ENCODE measurements around the gene ATP9B. TPM values are rescaled to one million over a fixed set of nuclear protein-coding genes. Genes with fewer than 3 reads are reported as not detected.
"Not testable (repeated sequence)": the region's sequence is repeated elsewhere in the genome, so short reads cannot be mapped to it uniquely, and the experiment has no call there.

ATP9B gene
- polyA plus RNA-seq, 3 donors = 7.2 to 20.3 (median 14.0) TPM

- H3K27me3 ChIP-seq (ENCODE audit: control insufficient read depth in 2 of 2, insufficient read depth in 2 of 2, low read length in 2 of 2) = no peaks in the 10 kb centered on the region
- intact Hi-C loops (cut with micrococcal nuclease) = no loop called here
- H3K9me3 ChIP-seq (replicated peaks in 1 of 2; ENCODE audit: control insufficient read depth in 1 of 2, insufficient read depth in 1 of 2, low read length in 2 of 2) = no peaks in the 10 kb centered on the region
- H3K36me3 Mint-ChIP-seq = peaks cover 27 to 52% of the 10 kb centered on the region in 2 donors
- H3K27ac ChIP-seq (ENCODE audit: low read depth in 1 of 2, low read length in 2 of 2) = no peak overlapping the region
- TF ChIP-seq, protein P1, sequence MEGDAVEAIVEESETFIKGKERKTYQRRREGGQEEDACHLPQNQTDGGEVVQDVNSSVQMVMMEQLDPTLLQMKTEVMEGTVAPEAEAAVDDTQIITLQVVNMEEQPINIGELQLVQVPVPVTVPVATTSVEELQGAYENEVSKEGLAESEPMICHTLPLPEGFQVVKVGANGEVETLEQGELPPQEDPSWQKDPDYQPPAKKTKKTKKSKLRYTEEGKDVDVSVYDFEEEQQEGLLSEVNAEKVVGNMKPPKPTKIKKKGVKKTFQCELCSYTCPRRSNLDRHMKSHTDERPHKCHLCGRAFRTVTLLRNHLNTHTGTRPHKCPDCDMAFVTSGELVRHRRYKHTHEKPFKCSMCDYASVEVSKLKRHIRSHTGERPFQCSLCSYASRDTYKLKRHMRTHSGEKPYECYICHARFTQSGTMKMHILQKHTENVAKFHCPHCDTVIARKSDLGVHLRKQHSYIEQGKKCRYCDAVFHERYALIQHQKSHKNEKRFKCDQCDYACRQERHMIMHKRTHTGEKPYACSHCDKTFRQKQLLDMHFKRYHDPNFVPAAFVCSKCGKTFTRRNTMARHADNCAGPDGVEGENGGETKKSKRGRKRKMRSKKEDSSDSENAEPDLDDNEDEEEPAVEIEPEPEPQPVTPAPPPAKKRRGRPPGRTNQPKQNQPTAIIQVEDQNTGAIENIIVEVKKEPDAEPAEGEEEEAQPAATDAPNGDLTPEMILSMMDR (IDR thresholded peaks at IDR 0.05) = no peak
- no peaks in the 10 kb centered on the region for H3K4me1 ChIP-seq (ENCODE audit: control insufficient read depth in 1 of 2, insufficient read depth in 2 of 2, low read length in 2 of 2)
- no peaks in the 10 kb centered on the region for H4K20me1 ChIP-seq (ENCODE audit: insufficient read depth, low read length)
- no peak overlapping the region for H3K4me2 ChIP-seq (replicated peaks; ENCODE audit: extremely low read depth, low read length, poor library complexity, severe bottlenecking)
- no peaks in the 10 kb centered on the region for H3K4me1 Mint-ChIP-seq
- DNase-seq = no peak
- no peak overlapping the region for H3K4me3 ChIP-seq (replicated peaks in 1 of 3; ENCODE audit: low read depth in 2 of 3, low read length in 3 of 3)
- H3K9me3 Mint-ChIP-seq = peaks cover 0 to 11% (median 7%) of the 10 kb centered on the region in 7 donors
- WGBS (ENCODE audit: insufficient coverage) = 96% methylated on average over 10 of the region's 11 CpGs
- H2AFZ ChIP-seq (ENCODE audit: insufficient read depth, low read depth, low read length, poor library complexity, severe bottlenecking) = no peak overlapping the region
- H3K79me2 ChIP-seq (ENCODE audit: insufficient read depth, low read length) = no peaks in the 10 kb centered on the region
- H3K36me3 ChIP-seq (replicated peaks in 1 of 2; ENCODE audit: control insufficient read depth in 1 of 2, insufficient read depth in 2 of 2, low read length in 2 of 2) = peaks cover 2 to 35% of the 10 kb centered on the region in 2 donors
- H3K27me3 Mint-ChIP-seq (ENCODE audit: low read depth in 3 of 3) = no peaks in the 10 kb centered on the region
- H3K4me3 Mint-ChIP-seq = no peak overlapping the region
- no peak overlapping the region for H3K9ac ChIP-seq (ENCODE audit: insufficient read depth, low read length, poor library complexity, severe bottlenecking)
- H3K27ac Mint-ChIP-seq = no peak overlapping the region
These were observed 214.1 kb downstream of the ATP9B start for GRCh38 chr18:79283131-79283810.

- TF ChIP-seq, protein P1 (IDR thresholded peaks at IDR 0.05) = no peak
- Mint-ChIP-seq H3K9me3 (peaks cover 1 to 13% (median 8%) of the 10 kb centered on the region in 7 donors), H3K27me3 (ENCODE audit: low read depth in 3 of 3) (no peaks in the 10 kb centered on the region), H3K4me3 (no peak overlapping the region), H3K36me3 (peaks cover 22 to 47% of the 10 kb centered on the region in 2 donors), H3K4me1 (no peaks in the 10 kb centered on the region), H3K27ac (no peak overlapping the region)
- Histone ChIP-seq H3K9me3 (replicated peaks in 1 of 2; ENCODE audit: control insufficient read depth in 1 of 2, insufficient read depth in 1 of 2, low read length in 2 of 2) (no peaks in the 10 kb centered on the region), H2AFZ (ENCODE audit: insufficient read depth, low read depth, low read length, poor library complexity, severe bottlenecking) (no peak overlapping the region), H3K4me3 (replicated peaks in 1 of 3; ENCODE audit: low read depth in 2 of 3, low read length in 3 of 3) (no peak overlapping the region), H3K4me1 (ENCODE audit: control insufficient read depth in 1 of 2, insufficient read depth in 2 of 2, low read length in 2 of 2) (no peaks in the 10 kb centered on the region), H3K27ac (ENCODE audit: low read depth in 1 of 2, low read length in 2 of 2) (no peak overlapping the region), H3K79me2 (ENCODE audit: insufficient read depth, low read length) (no peaks in the 10 kb centered on the region), H3K36me3 (replicated peaks in 1 of 2; ENCODE audit: control insufficient read depth in 1 of 2, insufficient read depth in 2 of 2, low read length in 2 of 2) (peaks cover 2 to 29% of the 10 kb centered on the region in 2 donors), H3K27me3 (ENCODE audit: control insufficient read depth in 2 of 2, insufficient read depth in 2 of 2, low read length in 2 of 2) (no peaks in the 10 kb centered on the region), H4K20me1 (ENCODE audit: insufficient read depth, low read length) (no peaks in the 10 kb centered on the region), H3K9ac (ENCODE audit: insufficient read depth, low read length, poor library complexity, severe bottlenecking) (no peak overlapping the region), H3K4me2 (replicated peaks; ENCODE audit: extremely low read depth, low read length, poor library complexity, severe bottlenecking) (no peak overlapping the region)
- intact Hi-C loops (cut with micrococcal nuclease) = no loop called here
- 96% methylated on average over 3 of the region's 4 CpGs for WGBS (ENCODE audit: insufficient coverage)
- DNase-seq = no peak
These were observed 214.7 kb downstream of the ATP9B start for GRCh38 chr18:79283929-79284328.

- peaks cover 2 to 24% of the 10 kb centered on the region in 2 donors for H3K36me3 ChIP-seq (replicated peaks in 1 of 2; ENCODE audit: control insufficient read depth in 1 of 2, insufficient read depth in 2 of 2, low read length in 2 of 2)
- H3K4me3 Mint-ChIP-seq; H3K4me3 ChIP-seq (replicated peaks in 1 of 3; ENCODE audit: low read depth in 2 of 3, low read length in 3 of 3); H3K27ac Mint-ChIP-seq; H2AFZ ChIP-seq (ENCODE audit: insufficient read depth, low read depth, low read length, poor library complexity, severe bottlenecking); H3K79me2 ChIP-seq (ENCODE audit: insufficient read depth, low read length); DNase-seq; H3K27me3 Mint-ChIP-seq (ENCODE audit: low read depth in 3 of 3); H3K4me2 ChIP-seq (replicated peaks; ENCODE audit: extremely low read depth, low read length, poor library complexity, severe bottlenecking); H4K20me1 ChIP-seq (ENCODE audit: insufficient read depth, low read length); H3K4me1 Mint-ChIP-seq; H3K27me3 ChIP-seq (ENCODE audit: control insufficient read depth in 2 of 2, insufficient read depth in 2 of 2, low read length in 2 of 2); intact Hi-C loops (cut with micrococcal nuclease); H3K27ac ChIP-seq (ENCODE audit: low read depth in 1 of 2, low read length in 2 of 2); H3K4me1 ChIP-seq (ENCODE audit: control insufficient read depth in 1 of 2, insufficient read depth in 2 of 2, low read length in 2 of 2); H3K9ac ChIP-seq (ENCODE audit: insufficient read depth, low read length, poor library complexity, severe bottlenecking); H3K9me3 ChIP-seq (replicated peaks in 1 of 2; ENCODE audit: control insufficient read depth in 1 of 2, insufficient read depth in 1 of 2, low read length in 2 of 2): not testable (repeated sequence)
- no CpG with 5 or more reads among the region's 1 CpG for WGBS (ENCODE audit: insufficient coverage)
- peaks cover 15 to 45% of the 10 kb centered on the region in 2 donors for H3K36me3 Mint-ChIP-seq
- H3K9me3 Mint-ChIP-seq = peaks cover 7 to 22% (median 15%) of the 10 kb centered on the region in 7 donors
These were observed 216.0 kb downstream of the ATP9B start for GRCh38 chr18:79285191-79285590.

All from CD14-positive monocyte (primary cell).